HepG2 (cell line): ENCODE measurements around the gene CEP250. TPM values are rescaled to one million over a fixed set of nuclear protein-coding genes. Genes with fewer than 3 reads are reported as not detected.

Experiments used
- ARNTL ChIP-seq: sonication (generic); formaldehyde crosslinking; IDR thresholded peaks from 2 replicates; pipeline ENCODE4 v1.4.0; 2020; ENCODE audit warnings: mild to moderate bottlenecking, missing genetic modification reagents
- ASH2L ChIP-seq: fragments of 300-600, 200-600 bp; sonication (generic); IDR thresholded peaks from 2 replicates; pipeline ENCODE4 v1.7.0; 2017; ENCODE audit warnings: low read depth, mild to moderate bottlenecking, moderate library complexity, mixed read lengths, low read length; ENCODE audit not compliant: insufficient read length
- CCDC6 ChIP-seq: sonication (generic); formaldehyde crosslinking; IDR thresholded peaks from 2 replicates; pipeline ENCODE4 v1.8.1; 2022; ENCODE audit warnings: mild to moderate bottlenecking, missing genetic modification reagents, moderate library complexity
- DMAP1 ChIP-seq: IDR thresholded peaks from 2 replicates; pipeline ENCODE4 v1.6.1; 2016
- DNMT3B ChIP-seq: conservative IDR thresholded peaks from 2 replicates; pipeline ENCODE4 v1.6.1; 2016; ENCODE audit warnings: missing biosample characterization, control low read depth
- DRAP1 ChIP-seq: IDR thresholded peaks from 2 replicates; pipeline ENCODE4 v1.6.1; 2016; ENCODE audit warnings: missing genetic modification reagents, missing compliant biosample characterization
- ELF3 ChIP-seq: IDR thresholded peaks from 2 replicates; pipeline ENCODE4 v1.6.1; 2016; ENCODE audit warnings: missing genetic modification reagents, missing compliant biosample characterization
- GATAD2A ChIP-seq: IDR thresholded peaks from 2 replicates; pipeline ENCODE4 v1.6.1; 2016
- HOXA3 ChIP-seq: sonication (generic); formaldehyde crosslinking; IDR thresholded peaks from 2 replicates; pipeline ENCODE4 v1.5.0; 2020; ENCODE audit warnings: missing genetic modification reagents
- MIXL1 ChIP-seq: IDR thresholded peaks from 2 replicates; pipeline ENCODE4 v1.6.1; 2016
- NR2C2 ChIP-seq: sonication (generic); formaldehyde crosslinking; IDR thresholded peaks from 2 replicates; pipeline ENCODE4 v1.4.0; 2020; ENCODE audit warnings: missing genetic modification reagents, mild to moderate bottlenecking, moderate library complexity, borderline replicate concordance
- PATZ1 ChIP-seq: sonication (generic); formaldehyde crosslinking; IDR thresholded peaks from 2 replicates; pipeline ENCODE4 v1.4.0; 2020; ENCODE audit warnings: missing genetic modification reagents
- PCBP1 ChIP-seq: fragments of 200-400 bp; formaldehyde crosslinking; IDR thresholded peaks from 2 replicates; pipeline ENCODE4 v1.6.1; 2017; ENCODE audit warnings: mild to moderate bottlenecking, low read depth, low read length, borderline replicate concordance
- RCOR2 ChIP-seq: IDR thresholded peaks from 2 replicates; pipeline ENCODE4 v1.6.1; 2016; ENCODE audit warnings: missing biosample characterization, missing genetic modification reagents
- SMAD3 ChIP-seq: sonication (generic); formaldehyde crosslinking; IDR thresholded peaks from 2 replicates; pipeline ENCODE4 v1.4.0; 2020; ENCODE audit warnings: missing genetic modification reagents
- TBX2 ChIP-seq: sonication (generic); formaldehyde crosslinking; IDR thresholded peaks from 2 replicates; pipeline ENCODE4 v1.5.0; 2020; ENCODE audit warnings: missing genetic modification reagents, mild to moderate bottlenecking, borderline replicate concordance
- TFE3 ChIP-seq: IDR thresholded peaks from 2 replicates; pipeline ENCODE4 v1.6.1; 2016
- ZFP90 ChIP-seq: sonication (generic); formaldehyde crosslinking; IDR thresholded peaks from 2 replicates; pipeline ENCODE4 v1.8.0; 2022; ENCODE audit warnings: missing genetic modification reagents, mild to moderate bottlenecking, inconsistent platforms, borderline replicate concordance
- ZNF605 ChIP-seq: sonication (generic); formaldehyde crosslinking; IDR thresholded peaks from 2 replicates; pipeline ENCODE4 v1.8.0; 2022; ENCODE audit warnings: mild to moderate bottlenecking, missing genetic modification reagents
- ZNF75D ChIP-seq: sonication (generic); formaldehyde crosslinking; IDR thresholded peaks from 2 replicates; pipeline ENCODE4 v1.8.1; 2023; ENCODE audit warnings: missing genetic modification reagents, mild to moderate bottlenecking, borderline replicate concordance
- polyA plus RNA-seq, 8 experiments: library from polyadenylated mRNA; depleted of rRNA in 3 of 8; stranded (reverse) in 7 of 8; unstranded in 1 of 8; fragments of >200 nt; fragmentation: Illumina TruSeq in 4 of 8; extraction: Trizol in 4 of 8; gene quantifications; 2 replicates each; pipeline versions ENCODE4 v1.2.1 to v1.2.3, GENCODE V29; 2011 to 2016; ENCODE audit warnings: low read depth in 4 of 8, missing spikeins in 1 of 8, mixed read lengths in 1 of 8; ENCODE audit not compliant: insufficient read depth in 1 of 8
- total RNA-seq, 5 experiments: library from RNA; depleted of rRNA; stranded (reverse); fragments of >200 nt; fragmentation: Illumina TruSeq; extraction: Trizol; gene quantifications; 2 replicates each; pipeline ENCODE4 v1.2.3, GENCODE V29; 2016; ENCODE audit warnings: low read depth in 1 of 5
- TF ChIP-seq, protein P1 (sequence below): IDR thresholded peaks from 2 replicates; pipeline ENCODE4 v1.6.1; 2018; ENCODE audit warnings: missing genetic modification reagents
- TF ChIP-seq, protein P2 (sequence below): sonication (generic); formaldehyde crosslinking; IDR thresholded peaks from 2 replicates; pipeline ENCODE4 v1.4.0; 2020; ENCODE audit warnings: missing genetic modification reagents, borderline replicate concordance

The CEP250 gene
- total and polyA plus RNA-seq, 2 of the 13 experiments (the other 11 are each of a cell fraction or from before 2014, with no cell fraction given), result 28.8 to 55.3 TPM

GRCh38 chr20:35467339-35468224 lies 12.2 kb downstream of the CEP250 start (continued):
- TF ChIP-seq, protein P1, sequence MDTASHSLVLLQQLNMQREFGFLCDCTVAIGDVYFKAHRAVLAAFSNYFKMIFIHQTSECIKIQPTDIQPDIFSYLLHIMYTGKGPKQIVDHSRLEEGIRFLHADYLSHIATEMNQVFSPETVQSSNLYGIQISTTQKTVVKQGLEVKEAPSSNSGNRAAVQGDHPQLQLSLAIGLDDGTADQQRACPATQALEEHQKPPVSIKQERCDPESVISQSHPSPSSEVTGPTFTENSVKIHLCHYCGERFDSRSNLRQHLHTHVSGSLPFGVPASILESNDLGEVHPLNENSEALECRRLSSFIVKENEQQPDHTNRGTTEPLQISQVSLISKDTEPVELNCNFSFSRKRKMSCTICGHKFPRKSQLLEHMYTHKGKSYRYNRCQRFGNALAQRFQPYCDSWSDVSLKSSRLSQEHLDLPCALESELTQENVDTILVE (CRISPR knock-in tag), result peak; percentile 53; the same call in 1 of the 2 replicates
- peak; percentile 78 for TF ChIP-seq NR2C2 (CRISPR knock-in tag)
- TF ChIP-seq ARNTL (CRISPR knock-in tag), result peak; percentile 66; the same call in 1 of the 2 replicates
- TF ChIP-seq CCDC6 (CRISPR knock-in tag), result peak; percentile 47; the same call in 1 of the 2 replicates
- no peak for TF ChIP-seq ZNF75D (CRISPR knock-in tag)
- TF ChIP-seq, protein P2, sequence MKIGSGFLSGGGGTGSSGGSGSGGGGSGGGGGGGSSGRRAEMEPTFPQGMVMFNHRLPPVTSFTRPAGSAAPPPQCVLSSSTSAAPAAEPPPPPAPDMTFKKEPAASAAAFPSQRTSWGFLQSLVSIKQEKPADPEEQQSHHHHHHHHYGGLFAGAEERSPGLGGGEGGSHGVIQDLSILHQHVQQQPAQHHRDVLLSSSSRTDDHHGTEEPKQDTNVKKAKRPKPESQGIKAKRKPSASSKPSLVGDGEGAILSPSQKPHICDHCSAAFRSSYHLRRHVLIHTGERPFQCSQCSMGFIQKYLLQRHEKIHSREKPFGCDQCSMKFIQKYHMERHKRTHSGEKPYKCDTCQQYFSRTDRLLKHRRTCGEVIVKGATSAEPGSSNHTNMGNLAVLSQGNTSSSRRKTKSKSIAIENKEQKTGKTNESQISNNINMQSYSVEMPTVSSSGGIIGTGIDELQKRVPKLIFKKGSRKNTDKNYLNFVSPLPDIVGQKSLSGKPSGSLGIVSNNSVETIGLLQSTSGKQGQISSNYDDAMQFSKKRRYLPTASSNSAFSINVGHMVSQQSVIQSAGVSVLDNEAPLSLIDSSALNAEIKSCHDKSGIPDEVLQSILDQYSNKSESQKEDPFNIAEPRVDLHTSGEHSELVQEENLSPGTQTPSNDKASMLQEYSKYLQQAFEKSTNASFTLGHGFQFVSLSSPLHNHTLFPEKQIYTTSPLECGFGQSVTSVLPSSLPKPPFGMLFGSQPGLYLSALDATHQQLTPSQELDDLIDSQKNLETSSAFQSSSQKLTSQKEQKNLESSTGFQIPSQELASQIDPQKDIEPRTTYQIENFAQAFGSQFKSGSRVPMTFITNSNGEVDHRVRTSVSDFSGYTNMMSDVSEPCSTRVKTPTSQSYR (CRISPR knock-in tag), result peak; percentile 94
- TF ChIP-seq PATZ1 (CRISPR knock-in tag), result peak; percentile 91
- TF ChIP-seq RCOR2, result peak; percentile 85; the same call in 1 of the 2 replicates
- no peak for TF ChIP-seq PCBP1
- TF ChIP-seq SMAD3, result peak; percentile 66
- peak; percentile 95 for TF ChIP-seq ELF3 (CRISPR knock-in tag)
- peak; percentile 27; the same call in 1 of the 2 replicates for TF ChIP-seq DMAP1 (CRISPR knock-in tag)
- TF ChIP-seq ASH2L, result peak; percentile 64
- TF ChIP-seq TBX2 (CRISPR knock-in tag), result peak; percentile 74; the same call in 1 of the 2 replicates
- TF ChIP-seq DRAP1 (CRISPR knock-in tag), result peak; percentile 49; the same call in 1 of the 2 replicates
- TF ChIP-seq TFE3 (CRISPR knock-in tag), result peak; percentile 56
- peak; percentile 47; the same call in 1 of the 2 replicates for TF ChIP-seq DNMT3B (CRISPR knock-in tag)
- TF ChIP-seq ZFP90 (CRISPR knock-in tag), result 0 out of 2 replicates have a peak, but pooled peaks have one; percentile 25
- peak; percentile 84; the same call in 1 of the 2 replicates for TF ChIP-seq MIXL1 (CRISPR knock-in tag)
- peak; percentile 93 for TF ChIP-seq GATAD2A (CRISPR knock-in tag)
- TF ChIP-seq HOXA3, result peak; percentile 60; the same call in 1 of the 2 replicates
- peak; percentile 61 for TF ChIP-seq ZNF605 (CRISPR knock-in tag)
